Non-pigmented ciliary epithelial cell (primary cell): Measurements from ENCODE around the gene PRMT9.

Source experiments
- DNase-seq: peaks from one replicate; pipeline ENCODE4 v3.0.0-alpha.2; 2010; ENCODE audit warnings: low read depth

Gene PRMT9

GRCh38 chr4:147678796-147679549, 5.0 kb downstream of the PRMT9 start:
- no peak for DNase-seq

- no peak for DNase-seq
Measured at GRCh38 chr4:147678106-147678505, 5.9 kb downstream of the PRMT9 start.

GRCh38 chr4:147674496-147674895, 9.5 kb downstream of the PRMT9 start:
- no peak for DNase-seq

- DNase-seq, result no peak
Measured at GRCh38 chr4:147674073-147674472, 9.9 kb downstream of the PRMT9 start.

GRCh38 chr4:147658501-147658900, 25.5 kb downstream of the PRMT9 start:
- DNase-seq, result no peak

- no peak for DNase-seq
Measured at GRCh38 chr4:147655639-147656038, 28.3 kb downstream of the PRMT9 start.

GRCh38 chr4:147651563-147651962, 32.4 kb downstream of the PRMT9 start:
- DNase-seq, result no peak

GRCh38 chr4:147648656-147649055, 35.3 kb downstream of the PRMT9 start:
- DNase-seq, result no peak

- no peak for DNase-seq
Measured at GRCh38 chr4:147645099-147645498, 38.9 kb downstream of the PRMT9 start.

GRCh38 chr4:147644471-147644870, 39.5 kb downstream of the PRMT9 start:
- no peak for DNase-seq

GRCh38 chr4:147643616-147644015, 40.3 kb downstream of the PRMT9 start:
- no peak for DNase-seq

- DNase-seq, result no peak
Measured at GRCh38 chr4:147640331-147640730, 43.6 kb downstream of the PRMT9 start.

- DNase-seq, result no peak
Measured at GRCh38 chr4:147639388-147639787, 44.6 kb downstream of the PRMT9 start.

- DNase-seq, result no peak
Measured at GRCh38 chr4:147638942-147639341, 45.0 kb downstream of the PRMT9 start.

GRCh38 chr4:147638365-147638764, 45.6 kb downstream of the PRMT9 start:
- DNase-seq, result no peak

GRCh38 chr4:147635348-147635747, 48.6 kb downstream of the PRMT9 start:
- no peak for DNase-seq

- DNase-seq, result no peak
Measured at GRCh38 chr4:147633643-147634042, 50.3 kb downstream of the PRMT9 start.

- DNase-seq, result peak; percentile 86
Measured at GRCh38 chr4:147633113-147633512, 50.9 kb downstream of the PRMT9 start.

GRCh38 chr4:147629783-147630730, 53.9 kb downstream of the PRMT9 start:
- no peak for DNase-seq

GRCh38 chr4:147628415-147628814, 55.5 kb downstream of the PRMT9 start:
- no peak for DNase-seq

GRCh38 chr4:147626903-147627302, 57.1 kb downstream of the PRMT9 start:
- no peak for DNase-seq

- no peak for DNase-seq
Measured at GRCh38 chr4:147625733-147626132, 58.2 kb downstream of the PRMT9 start.

- DNase-seq, result no peak
Measured at GRCh38 chr4:147620315-147620714, 63.6 kb downstream of the PRMT9 start.
